ENCODE measurements around the gene KRTCAP3.

The KRTCAP3 gene

DNA sequence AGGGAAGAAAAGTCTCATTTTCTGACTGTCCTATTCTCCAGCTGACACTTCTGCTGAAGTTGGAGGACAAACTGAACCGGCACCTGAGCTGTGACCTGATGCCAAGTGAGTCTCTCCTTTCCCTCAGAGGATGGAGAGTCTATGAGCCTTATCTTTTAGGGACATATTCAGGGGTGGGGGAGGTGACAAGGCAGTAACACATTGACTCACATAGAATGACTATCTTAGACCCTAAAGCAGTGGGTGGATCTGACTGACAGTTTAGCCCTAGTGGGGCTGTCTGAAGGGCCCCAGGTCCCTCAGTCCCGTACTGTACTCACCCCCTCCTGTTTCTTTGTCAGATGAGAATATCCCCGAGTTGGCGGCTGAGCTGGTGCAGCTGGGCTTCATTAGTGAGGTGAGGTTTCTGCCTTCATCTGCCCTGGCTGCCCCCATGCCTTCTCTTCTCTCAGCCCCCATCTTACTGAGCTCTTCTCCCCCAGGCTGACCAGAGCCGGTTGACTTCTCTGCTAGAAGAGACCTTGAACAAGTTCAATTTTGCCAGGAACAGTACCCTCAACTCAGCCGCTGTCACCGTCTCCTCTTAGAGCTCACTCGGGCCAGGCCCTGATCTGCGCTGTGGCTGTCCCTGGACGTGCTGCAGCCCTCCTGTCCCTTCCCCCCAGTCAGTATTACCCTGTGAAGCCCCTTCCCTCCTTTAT, 805 bp upstream of the KRTCAP3 start:
- no peak for DNase-seq

DNA sequence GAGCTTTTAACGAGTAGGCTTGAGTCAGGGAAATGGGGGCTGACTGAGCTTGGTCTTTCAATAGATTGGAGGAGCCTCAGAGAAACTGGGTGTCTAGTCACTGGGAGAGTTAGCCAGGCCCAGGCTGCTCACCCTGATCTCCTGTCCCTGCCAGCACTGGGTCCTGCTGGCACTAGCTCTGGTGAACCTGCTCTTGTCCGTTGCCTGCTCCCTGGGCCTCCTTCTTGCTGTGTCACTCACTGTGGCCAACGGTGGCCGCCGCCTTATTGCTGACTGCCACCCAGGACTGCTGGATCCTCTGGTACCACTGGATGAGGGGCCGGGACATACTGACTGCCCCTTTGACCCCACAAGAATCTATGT, 720 bp downstream of the KRTCAP3 start:
- no peak for DNase-seq

- DNase-seq, result no peak
These were observed 3.0 kb downstream of the KRTCAP3 start for GRCh38 chr2:27445155-27445554.

DNA sequence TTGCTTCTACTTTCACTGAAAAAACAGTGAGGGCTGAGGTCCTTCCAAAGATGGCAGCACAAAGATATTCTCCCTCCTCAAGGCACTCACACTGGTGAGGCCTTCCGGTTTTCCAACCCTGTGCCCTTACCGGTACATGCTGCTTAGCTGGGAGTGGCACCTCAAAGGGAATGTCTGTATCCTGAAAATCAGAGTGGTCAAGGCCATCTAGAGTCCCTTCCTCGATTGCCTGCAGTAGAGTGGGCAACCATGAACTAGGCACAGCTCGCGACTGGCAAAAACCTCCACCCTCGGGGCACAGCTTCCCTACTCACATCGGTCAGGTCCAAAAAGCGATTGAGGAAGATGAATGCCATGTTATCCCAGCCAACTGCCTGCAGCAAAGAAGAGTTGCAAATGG, 3.4 kb downstream of the KRTCAP3 start:
- no peak for DNase-seq

DNA sequence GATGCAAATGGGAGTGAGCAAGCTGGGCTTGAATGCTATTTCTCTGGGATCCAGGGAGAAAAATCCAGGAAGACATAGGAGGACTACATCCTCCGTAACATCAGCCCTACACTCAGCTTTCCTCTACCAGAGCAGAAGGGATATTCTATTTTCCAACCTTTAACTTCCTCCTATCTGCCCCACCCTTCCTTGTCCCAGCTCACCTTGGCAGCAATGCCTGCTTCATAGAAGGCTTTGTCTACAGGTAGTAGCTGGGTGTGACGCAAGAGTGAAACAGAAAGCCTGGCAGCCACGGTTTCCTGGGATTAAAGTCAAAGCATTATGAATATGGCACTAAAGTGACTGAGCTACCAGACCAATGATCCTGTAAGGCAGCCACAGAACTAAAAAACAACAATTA, 3.9 kb downstream of the KRTCAP3 start:
- no peak for DNase-seq

GRCh38 chr2:27448381-27448780, 6.2 kb downstream of the KRTCAP3 start:
- DNase-seq, result no peak

GRCh38 chr2:27451095-27451494, 8.9 kb downstream of the KRTCAP3 start:
- DNase-seq, result no peak

DNA sequence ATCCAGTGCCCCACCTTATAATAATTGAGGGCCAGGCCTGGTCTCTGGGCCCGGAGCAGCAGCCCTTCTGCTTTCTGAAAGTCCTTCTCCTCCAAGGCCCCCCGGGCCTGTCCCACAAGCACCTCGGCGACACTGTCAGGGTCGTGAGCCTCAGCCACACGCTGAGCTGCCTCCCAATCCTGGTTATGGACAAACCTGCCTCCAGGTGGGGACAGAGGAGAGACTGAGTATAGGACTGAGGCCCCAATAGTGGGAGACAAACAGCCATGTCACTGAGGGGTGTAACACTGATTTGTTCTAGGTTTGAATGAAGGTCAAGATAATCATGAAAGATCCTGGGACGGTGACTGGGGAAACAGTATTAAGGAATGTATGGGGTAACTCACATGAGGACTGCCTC, 11.8 kb downstream of the KRTCAP3 start:
- no peak for DNase-seq

DNA sequence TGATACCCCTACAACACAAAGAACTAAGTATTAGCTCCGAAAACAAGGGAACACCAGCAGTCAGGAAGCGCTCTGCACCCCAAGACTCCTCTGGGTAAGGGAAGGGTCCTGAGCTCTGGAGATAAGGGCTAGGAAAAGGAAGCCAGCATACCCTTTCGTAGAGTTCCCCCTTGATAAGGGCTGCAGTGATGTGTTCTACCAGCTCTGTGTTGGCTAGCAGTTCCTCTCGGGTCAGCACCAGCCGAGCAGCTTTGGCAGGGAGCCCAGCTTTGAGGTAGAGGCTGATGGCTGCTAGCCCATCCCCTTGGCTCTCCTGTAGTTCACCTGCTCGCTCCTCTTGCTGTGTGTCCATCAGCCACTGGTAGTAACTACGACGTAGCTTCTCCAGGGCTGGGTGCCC, 18.9 kb downstream of the KRTCAP3 start:
- no peak for DNase-seq

GRCh38 chr2:27464443-27464842, 22.3 kb downstream of the KRTCAP3 start:
- DNase-seq, result no peak

DNA sequence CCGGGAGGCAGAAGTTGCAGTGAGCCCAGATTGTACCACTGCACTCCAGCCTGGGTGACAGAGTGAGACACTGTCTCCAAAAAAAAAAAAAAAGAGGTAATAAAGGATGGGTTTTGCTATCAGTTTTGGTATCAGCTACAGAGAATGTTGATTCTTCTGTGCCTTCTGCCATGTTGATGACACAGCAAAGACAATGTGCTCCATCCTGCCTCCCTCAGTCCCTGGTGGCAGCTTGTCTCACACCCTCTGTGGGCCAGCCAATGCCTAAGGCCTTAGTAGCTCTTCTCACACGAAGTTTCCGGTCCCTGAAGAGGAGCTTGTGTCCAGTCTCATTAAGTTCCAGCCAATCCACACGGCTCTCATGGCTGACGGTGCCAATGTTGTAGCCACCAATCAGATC, 29.8 kb downstream of the KRTCAP3 start:
- no peak for DNase-seq

DNA sequence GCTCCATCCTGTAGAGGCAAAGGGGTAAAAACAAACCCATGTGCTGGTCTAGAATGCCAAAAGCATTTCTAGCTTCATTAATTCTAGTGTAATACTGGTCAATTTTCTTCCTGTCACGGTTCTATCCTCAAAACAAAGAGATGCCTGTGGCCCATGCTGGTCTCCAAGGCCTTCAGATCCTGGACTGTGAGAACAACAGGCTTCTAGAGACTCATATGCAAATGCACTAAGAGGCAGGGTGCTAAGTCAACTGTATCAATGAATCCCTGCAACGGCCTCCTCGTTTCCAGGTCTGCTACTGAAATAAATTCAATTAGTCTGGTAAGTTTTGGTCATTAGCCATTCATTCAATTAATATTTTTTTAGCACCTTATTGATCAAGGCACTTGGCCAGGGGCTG, 43.3 kb downstream of the KRTCAP3 start:
- DNase-seq, result peak; percentile 89

DNA sequence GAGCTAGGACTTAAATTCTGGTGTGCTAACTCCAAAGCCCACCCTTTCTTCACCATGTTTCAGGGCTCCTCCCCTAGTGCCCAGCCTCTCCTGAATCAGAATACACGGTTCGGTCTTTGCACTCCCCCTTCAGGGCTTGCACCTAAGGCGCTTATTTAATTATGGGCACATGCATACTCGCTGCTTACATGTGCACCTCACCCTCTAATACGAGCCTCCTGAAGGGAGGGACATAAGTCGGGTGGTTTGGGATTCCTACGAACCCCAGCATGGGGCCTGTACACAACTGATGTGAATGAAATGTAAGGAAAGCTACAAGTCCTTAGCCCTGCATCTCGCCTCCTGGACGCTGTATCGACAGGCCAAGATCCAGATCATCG, 46.9 kb downstream of the KRTCAP3 start:
- no peak for DNase-seq

DNA sequence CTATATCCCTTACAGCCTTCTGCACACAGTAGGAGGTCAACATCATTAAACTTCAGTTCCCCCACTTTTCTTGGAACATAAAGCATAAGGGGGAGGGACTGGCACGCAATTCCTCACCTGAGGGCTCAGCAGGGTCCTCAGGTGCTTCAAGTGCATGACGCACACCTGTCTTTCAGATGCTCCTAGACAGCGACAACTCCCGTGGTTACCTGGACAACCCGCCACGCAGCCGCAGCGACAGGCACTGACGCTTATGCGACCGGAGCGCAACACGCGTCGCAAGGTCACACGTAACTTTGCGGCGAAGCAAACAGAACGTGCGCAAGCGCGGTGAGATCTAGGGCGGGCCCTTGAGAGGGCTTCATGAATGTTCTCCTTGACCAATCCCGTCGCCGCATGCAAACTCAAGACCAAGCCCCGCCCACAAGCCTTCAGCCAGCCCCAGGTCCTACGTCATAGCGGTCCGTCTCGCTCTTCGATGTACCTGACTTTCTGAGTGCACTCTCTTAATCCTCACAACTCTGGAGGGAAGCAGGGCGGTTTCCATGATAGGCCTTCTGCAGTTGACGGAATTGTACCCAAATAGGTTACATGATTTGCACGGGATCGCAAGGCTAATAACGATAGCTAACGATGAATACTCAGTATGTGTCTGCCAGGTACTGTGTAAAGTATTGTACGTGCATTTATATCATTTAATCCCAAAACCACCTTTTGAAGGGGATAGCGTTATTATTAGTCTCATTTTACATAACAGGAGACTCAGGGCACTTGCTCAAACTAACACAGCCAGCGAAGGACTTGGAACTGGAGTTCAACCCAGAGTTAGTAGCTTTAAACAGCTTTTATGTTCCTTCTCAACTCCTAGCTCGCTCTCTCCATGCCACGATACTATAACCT, 47.6 kb downstream of the KRTCAP3 start, which contains the start of gene IFT172:
TSS of gene IFT172 (minus strand) at position 246 of the 900 bp plus-strand sequence. CDS start at position 156, 90 bp downstream.
- DNase-seq, result peak; percentile 98

- no peak for DNase-seq
These were observed 50.4 kb downstream of the KRTCAP3 start for GRCh38 chr2:27492557-27492956.

- DNase-seq, result no peak
These were observed 51.7 kb downstream of the KRTCAP3 start for GRCh38 chr2:27493948-27494283.

Measured in NCI-H526 treated with DMSO at 0.1 percent for 48 hours (cell line).